MCF 10A (cell line): ENCODE data around the gene CASP3. TPM values are rescaled to one million over a fixed set of nuclear protein-coding genes. Genes with fewer than 3 reads are reported as not detected.
"Not testable (repeated sequence)": the region's sequence is repeated elsewhere in the genome, so short reads cannot be mapped to it uniquely, and the experiment has no call there.

Experiments used
- BruUV-seq: library from RNA; stranded (reverse); fragments of 400-500 nt; replicated peaks from 2 replicates; lab custom pipeline; 2021; lab: Mats Ljungman, UMichigan
- CTCF ChIA-PET: fragments of 300-600 bp; sonication (Branson Sonifier 250); formaldehyde crosslinking; extraction: SDS; loops from one replicate; lab custom pipeline; 2021; ENCODE audit warnings: antibody characterized with exemption, inconsistent platforms; lab: Yijun Ruan, JAX
- POLR2A ChIA-PET: fragments of 300-600, 350-650 bp; sonication (Branson Sonifier 250); formaldehyde crosslinking; extraction: SDS; loops from one replicate; lab custom pipeline; 2020; ENCODE audit warnings: antibody characterized with exemption, inconsistent platforms; lab: Yijun Ruan, JAX
- DNase-seq: peaks from one replicate; pipeline ENCODE4 v3.0.0-alpha.2; 2018; ENCODE audit not compliant: unreplicated experiment
- H3K27ac Mint-ChIP-seq: one replicate; pipeline ENCODE4 v1.8.0; 2022; ENCODE audit warnings: mild to moderate bottlenecking, low read depth, mixed read lengths; ENCODE audit not compliant: unreplicated experiment
- H3K27me3 Mint-ChIP-seq: one replicate; pipeline ENCODE4 v1.8.0; 2022; ENCODE audit warnings: mixed read lengths; ENCODE audit not compliant: insufficient read depth, unreplicated experiment
- H3K36me3 Mint-ChIP-seq: one replicate; pipeline ENCODE4 v1.8.0; 2022; ENCODE audit warnings: mild to moderate bottlenecking, moderate library complexity, mixed read lengths; ENCODE audit not compliant: insufficient read depth, unreplicated experiment
- H3K4me1 Mint-ChIP-seq: one replicate; pipeline ENCODE4 v1.8.0; 2022; ENCODE audit warnings: mixed read lengths; ENCODE audit not compliant: insufficient read depth, unreplicated experiment
- H3K4me3 Mint-ChIP-seq: one replicate; pipeline ENCODE4 v1.8.0; 2022; ENCODE audit warnings: mild to moderate bottlenecking, moderate library complexity, mixed read lengths; ENCODE audit not compliant: unreplicated experiment
- H3K9me3 Mint-ChIP-seq: one replicate; pipeline ENCODE4 v1.8.0; 2022; ENCODE audit warnings: mixed read lengths; ENCODE audit not compliant: unreplicated experiment
- CTCF ChIP-seq: fragments of 200-600 bp; IDR thresholded peaks from one replicate; pipeline ENCODE4 v1.8.0; 2022; ENCODE audit warnings: antibody characterized with exemption, mild to moderate bottlenecking; ENCODE audit not compliant: unreplicated experiment
- intact Hi-C: fragments of 100-400 bp; cut with micrococcal nuclease; formaldehyde crosslinking; loops from 2 replicates; pipeline ENCODE4 v1.14.1; 2022
- total RNA-seq: library from RNA; stranded (reverse); gene quantifications from 2 replicates; pipeline ENCODE4 v1.2.3, GENCODE V29; 2022

CASP3 gene
- total RNA-seq, 1 experiment from 2014 or later: 27.4 TPM

DNA sequence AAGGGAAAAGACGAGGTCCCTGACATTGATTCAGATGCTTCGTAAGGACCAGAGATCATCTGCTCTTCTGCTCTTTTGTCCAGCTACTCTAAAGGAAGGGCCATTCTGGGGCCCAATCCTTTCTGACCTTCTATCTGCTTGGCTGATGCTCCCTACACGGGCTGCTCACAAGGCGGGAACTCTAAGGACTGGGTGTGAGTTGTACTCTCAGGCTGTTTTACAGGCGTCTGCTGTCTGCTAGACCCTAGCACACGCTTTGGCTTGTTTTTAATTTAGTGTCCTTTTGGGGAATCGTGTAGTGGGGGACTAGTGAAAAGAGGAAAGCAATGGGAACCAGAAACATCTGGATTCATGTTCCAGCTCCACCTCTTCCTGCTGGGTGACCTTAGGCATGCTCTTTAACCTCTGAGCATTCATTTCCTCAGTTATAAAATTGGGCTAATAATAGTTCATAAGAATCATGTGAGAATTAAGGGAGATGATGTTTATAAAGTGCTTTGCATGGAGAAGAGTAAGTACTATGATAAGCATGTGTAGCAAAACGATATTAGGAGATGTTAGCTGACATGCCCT is 53.1 kb downstream of the CASP3 start:
- Mint-ChIP-seq H3K9me3 (no peaks in the 10 kb centered on the region), H3K4me1 (peaks cover 11% of the 10 kb centered on the region), H3K36me3 (no peaks in the 10 kb centered on the region), H3K4me3 (no peak overlapping the region), H3K27ac (no peak overlapping the region), H3K27me3 (no peaks in the 10 kb centered on the region)
- CTCF ChIA-PET: interaction anchor here (0.6 kb wide), 1 partner anchor 833 kb away, joined by 3 read pairs; no protein-coding TSS in a partner anchor
- no peak for TF ChIP-seq CTCF
- intact Hi-C loops: no loop called here
- no TSS peak for BruUV-seq
- DNase-seq: no peak
- POLR2A ChIA-PET: no interaction called here

DNA sequence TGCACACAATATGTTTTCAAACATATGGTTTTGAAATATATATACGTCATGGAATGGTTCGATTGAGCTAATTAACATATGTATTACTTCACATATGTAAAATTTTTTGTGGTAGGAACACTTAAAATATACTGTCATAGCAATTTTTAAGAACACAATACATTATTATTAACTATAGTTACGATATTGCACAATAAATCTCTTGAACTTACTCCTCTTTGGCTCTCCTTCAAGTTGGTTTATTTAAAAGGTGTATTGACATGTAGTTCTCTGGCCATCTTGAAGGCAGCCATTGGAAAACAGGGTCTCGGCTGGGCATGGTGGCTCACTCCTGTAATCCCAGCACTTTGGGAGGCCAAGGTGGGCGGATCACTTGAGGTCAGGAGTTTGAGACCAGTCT is 53.8 kb downstream of the CASP3 start:
- intact Hi-C loops: no loop called here

DNA sequence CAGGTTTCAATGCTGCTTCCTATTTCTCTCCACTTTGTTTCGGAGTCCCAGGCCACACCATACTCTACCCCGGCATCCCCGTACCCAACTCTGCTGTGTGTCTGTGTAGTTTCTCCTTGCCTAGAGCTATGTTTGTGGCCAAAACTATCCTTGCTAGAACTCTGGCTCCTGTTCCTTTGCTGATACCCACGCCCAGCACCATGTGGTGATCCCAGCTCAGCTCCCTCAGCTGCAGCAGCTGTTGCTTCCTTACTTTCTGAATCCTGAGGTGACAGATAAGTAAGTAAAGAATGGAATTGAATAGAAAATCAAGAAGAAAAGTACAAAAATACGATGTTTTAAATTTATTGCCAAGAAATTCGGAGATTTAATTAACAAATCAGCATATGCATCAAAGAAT is 55.8 kb downstream of the CASP3 start:
- POLR2A ChIA-PET: no interaction called here
- no peaks in the 10 kb centered on the region for H3K9me3 Mint-ChIP-seq
- no peak overlapping the region for H3K27ac Mint-ChIP-seq
- no peak for DNase-seq
- H3K4me1 Mint-ChIP-seq: no peaks in the 10 kb centered on the region
- no peaks in the 10 kb centered on the region for H3K36me3 Mint-ChIP-seq
- TF ChIP-seq CTCF: no peak
- no peaks in the 10 kb centered on the region for H3K27me3 Mint-ChIP-seq
- CTCF ChIA-PET: interaction anchor here (1.4 kb wide), 1 partner anchor 330 kb away, joined by 3 read pairs; no protein-coding TSS in a partner anchor
- no peak overlapping the region for H3K4me3 Mint-ChIP-seq
- intact Hi-C loops: no loop called here
- BruUV-seq: no TSS peak

More for the DNA sequence above, 53.8 kb downstream of the CASP3 start:
- H3K27me3 Mint-ChIP-seq: no peaks in the 10 kb centered on the region
- H3K4me1 Mint-ChIP-seq: peaks cover 11% of the 10 kb centered on the region
- no peak for DNase-seq
- no peak for TF ChIP-seq CTCF
- H3K27ac Mint-ChIP-seq: no peak overlapping the region
- CTCF ChIA-PET: interaction anchor here (0.6 to 1.1 kb wide), 2 partner anchors 9 to 15 kb away, joined by 3 to 4 read pairs; no protein-coding TSS in a partner anchor
- no peaks in the 10 kb centered on the region for H3K36me3 Mint-ChIP-seq
- BruUV-seq: no TSS peak
- H3K9me3 Mint-ChIP-seq: no peaks in the 10 kb centered on the region
- POLR2A ChIA-PET: interaction anchor here (0.7 to 1.4 kb wide), 2 partner anchors 14 to 331 kb away, joined by 3 read pairs; no protein-coding TSS in a partner anchor
- no peak overlapping the region for H3K4me3 Mint-ChIP-seq

- DNase-seq, H3K4me1 Mint-ChIP-seq, H3K36me3 Mint-ChIP-seq, H3K27me3 Mint-ChIP-seq, intact Hi-C loops, H3K4me3 Mint-ChIP-seq, BruUV-seq, POLR2A ChIA-PET, H3K9me3 Mint-ChIP-seq, H3K27ac Mint-ChIP-seq: not testable (repeated sequence)
- CTCF ChIA-PET: interaction anchor here (1.4 kb wide), 1 partner anchor 328 kb away, joined by 3 read pairs; no protein-coding TSS in a partner anchor
These were observed 57.4 kb downstream of the CASP3 start for GRCh38 chr4:184591747-184592270.
